Measurements from ENCODE around the gene M1AP. TPM values are rescaled to one million over a fixed set of nuclear protein-coding genes. Genes with fewer than 3 reads are reported as not detected.
A peak's percentile ranks its signal among the peaks of the same experiment; 100 is the strongest.

The M1AP gene
- total and polyA plus RNA-seq, 7 donors = 0.16 to 0.60 (median 0.33) TPM; not detected in 3

DNA sequence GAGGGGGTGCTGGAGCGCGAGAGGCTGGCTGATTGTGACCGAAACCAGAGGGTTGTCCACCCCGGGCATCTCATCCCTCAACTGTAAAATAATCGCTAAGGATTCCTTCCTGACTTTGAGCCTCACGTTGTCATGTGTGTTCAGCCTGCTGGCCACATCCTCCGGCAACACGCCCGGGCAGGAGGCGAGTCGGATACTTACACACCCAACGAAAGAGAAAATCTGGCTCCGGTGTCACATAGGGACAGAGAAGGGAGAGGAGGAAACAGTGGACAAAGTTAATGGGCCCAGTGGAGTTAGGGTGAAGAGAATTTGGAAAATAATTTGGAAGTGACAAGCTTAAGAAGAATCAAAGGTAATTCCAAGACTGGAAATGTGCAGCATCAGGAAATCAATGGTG is 131.5 kb downstream of the M1AP start:
- peaks cover 51 to 95% (median 81%) of the 10 kb centered on the region in 3 donors for H3K27me3 ChIP-seq
- intact Hi-C loops (cut with DNase I) = no loop called here
- no peaks in the 10 kb centered on the region for H3K36me3 ChIP-seq
- no peaks in the 10 kb centered on the region for H3K9me3 ChIP-seq
- no peak overlapping the region for H3K27ac ChIP-seq
- 76 to 86% methylated on average over 13 of the region's 13 CpGs for WGBS, 2 donors
- TF ChIP-seq POLR2A (IDR thresholded peaks at IDR 0.05) = no peak
- no peak for TF ChIP-seq POLR2AphosphoS5 (IDR thresholded peaks at IDR 0.05)
- TF ChIP-seq EP300 (IDR thresholded peaks at IDR 0.05) = no peak
- TF ChIP-seq, protein P1, sequence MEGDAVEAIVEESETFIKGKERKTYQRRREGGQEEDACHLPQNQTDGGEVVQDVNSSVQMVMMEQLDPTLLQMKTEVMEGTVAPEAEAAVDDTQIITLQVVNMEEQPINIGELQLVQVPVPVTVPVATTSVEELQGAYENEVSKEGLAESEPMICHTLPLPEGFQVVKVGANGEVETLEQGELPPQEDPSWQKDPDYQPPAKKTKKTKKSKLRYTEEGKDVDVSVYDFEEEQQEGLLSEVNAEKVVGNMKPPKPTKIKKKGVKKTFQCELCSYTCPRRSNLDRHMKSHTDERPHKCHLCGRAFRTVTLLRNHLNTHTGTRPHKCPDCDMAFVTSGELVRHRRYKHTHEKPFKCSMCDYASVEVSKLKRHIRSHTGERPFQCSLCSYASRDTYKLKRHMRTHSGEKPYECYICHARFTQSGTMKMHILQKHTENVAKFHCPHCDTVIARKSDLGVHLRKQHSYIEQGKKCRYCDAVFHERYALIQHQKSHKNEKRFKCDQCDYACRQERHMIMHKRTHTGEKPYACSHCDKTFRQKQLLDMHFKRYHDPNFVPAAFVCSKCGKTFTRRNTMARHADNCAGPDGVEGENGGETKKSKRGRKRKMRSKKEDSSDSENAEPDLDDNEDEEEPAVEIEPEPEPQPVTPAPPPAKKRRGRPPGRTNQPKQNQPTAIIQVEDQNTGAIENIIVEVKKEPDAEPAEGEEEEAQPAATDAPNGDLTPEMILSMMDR (IDR thresholded peaks at IDR 0.05) = no peak
- H3K4me1 ChIP-seq = peaks cover 0 to 36% (median 29%) of the 10 kb centered on the region in 4 donors
- DNase-seq = no peak
- H3K4me3 ChIP-seq = peak overlapping the region in 2 of 4 donors; percentile 26 to 40

DNA sequence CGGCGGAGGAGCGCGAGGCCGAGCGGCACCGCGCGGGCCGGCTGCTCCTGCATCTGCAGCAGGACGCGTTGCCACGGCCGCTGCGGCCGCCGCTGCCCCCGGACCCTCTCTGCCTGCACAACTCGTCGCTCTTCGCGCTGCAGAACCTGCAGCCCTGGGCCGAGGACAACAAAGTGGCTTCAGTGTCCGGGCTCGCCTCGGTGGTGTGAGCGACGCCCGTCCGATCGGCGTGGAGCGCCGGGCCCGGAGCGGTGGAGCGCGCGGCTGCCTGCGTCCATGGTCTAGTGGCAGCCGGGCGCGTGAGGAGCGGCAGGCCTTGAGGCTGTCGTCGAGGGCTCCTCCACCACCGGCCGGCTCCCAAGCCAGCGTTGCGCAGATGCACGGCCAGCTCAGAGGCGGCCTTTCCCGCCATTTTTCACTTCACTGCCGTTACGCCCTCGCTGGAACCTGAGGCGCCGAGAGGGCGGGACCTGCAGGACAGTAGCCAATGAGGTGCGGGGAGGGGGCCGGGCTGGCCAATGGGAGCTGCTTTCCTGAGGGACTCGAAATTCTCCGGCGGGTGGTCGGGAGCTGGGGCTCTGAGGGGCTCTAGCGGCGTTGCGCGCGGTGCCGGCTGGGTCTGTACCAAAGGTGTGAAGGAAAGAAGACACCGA is 132.0 kb downstream of the M1AP start:
- TF ChIP-seq POLR2A (IDR thresholded peaks at IDR 0.05) = no peak
- TF ChIP-seq EP300 (IDR thresholded peaks at IDR 0.05) = no peak
- TF ChIP-seq, protein P1 (IDR thresholded peaks at IDR 0.05) = no peak
- H3K4me3 ChIP-seq = peak overlapping the region in 3 of 4 donors; percentile 25 to 40 (median 26)
- peak; percentile 75 for DNase-seq
- H3K27me3 ChIP-seq = peaks cover 51 to 100% (median 86%) of the 10 kb centered on the region in 3 donors
- 5 to 20% methylated on average over 72 of the region's 72 CpGs for WGBS, 2 donors
- intact Hi-C loops (cut with DNase I) = no loop called here
- peaks cover 0 to 36% (median 29%) of the 10 kb centered on the region in 4 donors for H3K4me1 ChIP-seq
- H3K9me3 ChIP-seq = no peaks in the 10 kb centered on the region
- H3K36me3 ChIP-seq = no peaks in the 10 kb centered on the region
- H3K27ac ChIP-seq = no peak overlapping the region

DNA sequence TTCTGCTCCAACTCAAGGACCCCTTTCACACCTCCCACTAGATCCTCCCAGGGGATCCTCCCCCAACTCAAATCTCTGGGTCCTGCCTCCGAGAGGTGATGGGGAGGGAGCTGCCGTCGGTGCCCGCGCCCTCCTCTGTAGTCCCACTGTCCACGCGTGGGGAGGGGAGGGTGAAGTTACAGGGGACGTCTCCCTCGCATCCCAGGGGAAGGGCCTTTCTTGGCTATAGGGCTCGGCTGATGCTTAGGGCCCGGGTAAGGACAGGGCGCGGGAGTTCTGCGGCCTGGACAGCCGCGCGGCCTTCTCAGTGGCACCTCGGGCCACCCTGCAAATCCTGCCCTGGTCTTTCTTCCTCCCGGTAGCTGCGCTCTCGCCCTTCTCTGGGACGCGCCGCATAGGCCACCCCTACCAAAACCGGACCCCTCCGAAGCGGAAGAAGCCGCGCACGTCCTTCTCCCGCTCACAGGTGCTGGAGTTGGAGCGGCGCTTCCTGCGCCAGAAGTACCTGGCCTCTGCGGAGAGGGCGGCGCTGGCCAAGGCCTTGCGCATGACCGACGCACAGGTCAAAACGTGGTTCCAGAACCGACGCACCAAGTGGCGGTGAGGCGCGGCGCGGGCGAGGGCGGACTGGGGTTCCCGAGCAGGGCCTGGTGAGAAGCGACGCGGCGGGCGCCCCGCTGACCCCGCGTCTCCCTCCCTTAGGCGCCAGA is 132.7 kb downstream of the M1AP start:
- H3K4me1 ChIP-seq = peaks cover 0 to 36% (median 29%) of the 10 kb centered on the region in 4 donors
- no peaks in the 10 kb centered on the region for H3K9me3 ChIP-seq
- peak; percentile 56 for DNase-seq
- WGBS, 2 donors = 5% methylated on average over 60 of the region's 60 CpGs
- H3K27ac ChIP-seq = no peak overlapping the region
- H3K27me3 ChIP-seq = peaks cover 51 to 100% (median 93%) of the 10 kb centered on the region in 3 donors
- intact Hi-C loops (cut with DNase I) = no loop called here
- H3K36me3 ChIP-seq = no peaks in the 10 kb centered on the region
- H3K4me3 ChIP-seq = peak overlapping the region in 3 of 4 donors; percentile 25 to 40 (median 26)
- no peak for TF ChIP-seq POLR2AphosphoS5 (IDR thresholded peaks at IDR 0.05)
- TF ChIP-seq, protein P1 (IDR thresholded peaks at IDR 0.05) = no peak
- no peak for TF ChIP-seq EP300 (IDR thresholded peaks at IDR 0.05)
- TF ChIP-seq POLR2A (IDR thresholded peaks at IDR 0.05) = no peak

DNA sequence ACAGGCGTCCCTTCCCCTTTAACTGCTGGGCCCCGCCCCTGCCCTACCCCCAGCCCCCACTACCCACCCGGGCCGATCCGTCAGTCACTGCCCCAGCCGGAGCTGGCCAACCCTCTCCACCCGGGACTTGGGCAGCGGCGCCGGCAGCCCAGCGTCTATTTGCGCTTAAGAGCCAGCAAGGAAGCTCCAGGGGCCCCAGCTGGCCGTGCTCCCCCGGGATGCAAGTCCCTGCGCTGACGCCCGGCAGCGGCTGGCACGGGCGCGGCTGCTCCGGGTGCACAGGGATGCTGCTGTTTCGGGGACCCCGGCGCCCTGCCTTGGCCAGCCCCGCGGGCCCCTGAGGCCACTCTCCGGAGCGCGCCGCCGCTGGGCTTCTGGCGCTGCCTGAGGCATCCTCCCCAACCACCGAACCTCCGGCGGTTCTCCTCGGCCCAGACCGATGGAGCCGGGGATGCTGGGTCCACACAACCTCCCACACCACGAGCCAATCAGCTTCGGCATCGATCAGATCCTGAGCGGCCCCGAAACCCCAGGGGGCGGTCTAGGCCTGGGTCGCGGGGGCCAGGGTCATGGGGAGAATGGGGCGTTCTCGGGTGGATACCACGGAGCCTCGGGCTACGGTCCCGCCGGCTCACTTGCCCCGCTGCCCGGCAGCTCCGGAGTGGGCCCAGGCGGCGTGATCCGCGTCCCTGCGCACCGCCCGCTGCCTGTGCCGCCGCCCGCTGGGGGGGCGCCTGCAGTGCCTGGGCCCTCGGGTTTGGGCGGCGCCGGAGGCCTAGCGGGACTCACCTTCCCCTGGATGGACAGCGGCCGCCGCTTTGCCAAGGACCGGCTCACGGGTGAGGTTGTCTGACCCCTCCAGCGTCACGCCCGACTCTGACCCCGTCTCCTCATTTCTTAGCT is 133.5 kb downstream of the M1AP start, which contains the start of gene TLX2:
TSS of gene TLX2 (plus strand) at position 83 of the 903 bp plus-strand sequence. CDS start at position 440, 357 bp downstream.
- TF ChIP-seq EP300 (IDR thresholded peaks at IDR 0.05) = no peak
- TF ChIP-seq POLR2AphosphoS5 (IDR thresholded peaks at IDR 0.05) = no peak
- TF ChIP-seq POLR2A (IDR thresholded peaks at IDR 0.05) = no peak
- TF ChIP-seq, protein P1 (IDR thresholded peaks at IDR 0.05) = no peak
- peak within 1 kb of the TSS in 1 of 4 donors; percentile 8 for H3K4me3 ChIP-seq
- intact Hi-C loops (cut with DNase I) = no loop called here
- H3K36me3 ChIP-seq = no peaks in the 10 kb centered on the region
- H3K9me3 ChIP-seq = no peaks in the 10 kb centered on the region
- peak; percentile 54 for DNase-seq
- peaks cover 51 to 100% (median 97%) of the 10 kb centered on the region in 3 donors for H3K27me3 ChIP-seq
- H3K4me1 ChIP-seq = peaks cover 0 to 36% (median 29%) of the 10 kb centered on the region in 4 donors
- 3 to 4% methylated on average over 82 of the region's 82 CpGs for WGBS, 2 donors
- no peak within 1 kb of the TSS for H3K27ac ChIP-seq

Measured in sigmoid colon (tissue), 7 donors.